Ishikawa (cell line): ENCODE measurements around the gene SGTA.

ENCODE experiments used
- CEBPB ChIP-seq: IDR thresholded peaks from 2 replicates; pipeline ENCODE4 v1.6.1; 2012
- CREB1 ChIP-seq: IDR thresholded peaks from 2 replicates; pipeline ENCODE4 v1.6.1; 2012; ENCODE audit warnings: low read depth
- EGR1 ChIP-seq: IDR thresholded peaks from 2 replicates; pipeline ENCODE4 v1.6.1; 2012
- EP300 ChIP-seq: IDR thresholded peaks from 2 replicates; pipeline ENCODE4 v1.6.1; 2012; ENCODE audit warnings: borderline replicate concordance
- NFIC ChIP-seq: IDR thresholded peaks from 2 replicates; pipeline ENCODE4 v1.6.1; 2012
- RAD21 ChIP-seq: IDR thresholded peaks from 2 replicates; pipeline ENCODE4 v1.6.1; 2012; ENCODE audit warnings: low read depth
- TAF1 ChIP-seq: IDR thresholded peaks from 2 replicates; pipeline ENCODE4 v1.6.1; 2012; ENCODE audit warnings: low read depth, mild to moderate bottlenecking
- TCF12 ChIP-seq: IDR thresholded peaks from 2 replicates; pipeline ENCODE4 v1.6.1; 2012; ENCODE audit warnings: low read depth
- TEAD4 ChIP-seq: IDR thresholded peaks from 2 replicates; pipeline ENCODE4 v1.6.1; 2012
- YY1 ChIP-seq: IDR thresholded peaks from 2 replicates; pipeline ENCODE4 v1.6.1; 2012; ENCODE audit warnings: low read depth
- ZBTB7A ChIP-seq: IDR thresholded peaks from 2 replicates; pipeline ENCODE4 v1.6.1; 2012; ENCODE audit warnings: low read depth
- TF ChIP-seq, protein P1 (sequence below): IDR thresholded peaks from 2 replicates; pipeline ENCODE4 v1.6.1; 2012; ENCODE audit warnings: low read depth, mild to moderate bottlenecking
- TF ChIP-seq, protein P2 (sequence below): IDR thresholded peaks from 2 replicates; pipeline ENCODE4 v1.6.1; 2012

DNA sequence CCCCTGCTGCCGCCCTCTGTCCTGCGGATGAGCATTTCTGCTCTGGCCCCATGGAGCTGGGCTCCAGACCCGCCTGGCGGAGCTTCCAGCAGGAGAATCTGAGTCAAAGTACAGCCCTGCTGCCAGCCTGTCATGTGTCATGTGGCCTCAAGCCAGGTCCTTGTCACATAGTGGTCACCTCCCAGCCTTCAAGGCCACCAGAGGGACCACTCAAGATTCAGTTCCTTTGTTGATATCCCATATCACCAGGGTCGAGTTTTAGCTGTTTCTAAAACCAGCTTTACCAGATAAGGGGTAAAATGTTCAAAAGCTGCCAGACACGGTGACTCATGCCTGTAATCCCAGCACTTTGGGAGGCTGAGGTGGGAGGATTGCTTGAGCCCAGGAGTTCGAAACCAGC, 15.7 kb upstream of the SGTA start:
- TF ChIP-seq TAF1 (no peak), EGR1 (no peak), TCF12 (no peak), TEAD4 (no peak), ZBTB7A (no peak), EP300 (no peak), YY1 (no peak), RAD21 (no peak), CEBPB (no peak), CREB1 (no peak), NFIC (no peak)
- TF ChIP-seq, protein P1, sequence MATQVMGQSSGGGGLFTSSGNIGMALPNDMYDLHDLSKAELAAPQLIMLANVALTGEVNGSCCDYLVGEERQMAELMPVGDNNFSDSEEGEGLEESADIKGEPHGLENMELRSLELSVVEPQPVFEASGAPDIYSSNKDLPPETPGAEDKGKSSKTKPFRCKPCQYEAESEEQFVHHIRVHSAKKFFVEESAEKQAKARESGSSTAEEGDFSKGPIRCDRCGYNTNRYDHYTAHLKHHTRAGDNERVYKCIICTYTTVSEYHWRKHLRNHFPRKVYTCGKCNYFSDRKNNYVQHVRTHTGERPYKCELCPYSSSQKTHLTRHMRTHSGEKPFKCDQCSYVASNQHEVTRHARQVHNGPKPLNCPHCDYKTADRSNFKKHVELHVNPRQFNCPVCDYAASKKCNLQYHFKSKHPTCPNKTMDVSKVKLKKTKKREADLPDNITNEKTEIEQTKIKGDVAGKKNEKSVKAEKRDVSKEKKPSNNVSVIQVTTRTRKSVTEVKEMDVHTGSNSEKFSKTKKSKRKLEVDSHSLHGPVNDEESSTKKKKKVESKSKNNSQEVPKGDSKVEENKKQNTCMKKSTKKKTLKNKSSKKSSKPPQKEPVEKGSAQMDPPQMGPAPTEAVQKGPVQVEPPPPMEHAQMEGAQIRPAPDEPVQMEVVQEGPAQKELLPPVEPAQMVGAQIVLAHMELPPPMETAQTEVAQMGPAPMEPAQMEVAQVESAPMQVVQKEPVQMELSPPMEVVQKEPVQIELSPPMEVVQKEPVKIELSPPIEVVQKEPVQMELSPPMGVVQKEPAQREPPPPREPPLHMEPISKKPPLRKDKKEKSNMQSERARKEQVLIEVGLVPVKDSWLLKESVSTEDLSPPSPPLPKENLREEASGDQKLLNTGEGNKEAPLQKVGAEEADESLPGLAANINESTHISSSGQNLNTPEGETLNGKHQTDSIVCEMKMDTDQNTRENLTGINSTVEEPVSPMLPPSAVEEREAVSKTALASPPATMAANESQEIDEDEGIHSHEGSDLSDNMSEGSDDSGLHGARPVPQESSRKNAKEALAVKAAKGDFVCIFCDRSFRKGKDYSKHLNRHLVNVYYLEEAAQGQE, result no peak
- TF ChIP-seq, protein P2, sequence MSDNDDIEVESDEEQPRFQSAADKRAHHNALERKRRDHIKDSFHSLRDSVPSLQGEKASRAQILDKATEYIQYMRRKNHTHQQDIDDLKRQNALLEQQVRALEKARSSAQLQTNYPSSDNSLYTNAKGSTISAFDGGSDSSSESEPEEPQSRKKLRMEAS, result no peak
